PC-3 (cell line): Measurements from ENCODE around the gene TNP1. TPM values are rescaled to one million over a fixed set of nuclear protein-coding genes. Genes with fewer than 3 reads are reported as not detected.

Source experiments
- ATAC-seq: fragments of 200-7000 bp; cut with Tn5 transposase; 2 replicates; pipeline ENCODE4 v1.9.1; 2020; ENCODE audit warnings: mild to moderate bottlenecking, moderate library complexity
- BruUV-seq: library from RNA; stranded (reverse); fragments of 400-500 nt; replicated peaks from 2 replicates; lab custom pipeline; 2021; lab: Mats Ljungman, UMichigan
- CTCF ChIA-PET: fragments of 300-600 bp; sonication (Branson Sonifier 250); formaldehyde crosslinking; loops from one replicate; lab custom pipeline; 2022; ENCODE audit warnings: antibody characterized with exemption; lab: Charles Lee
- POLR2A ChIA-PET: fragments of 300-600 bp; sonication (Branson Sonifier 250); formaldehyde crosslinking; loops from one replicate; lab custom pipeline; 2022; ENCODE audit warnings: antibody characterized with exemption; ENCODE audit not compliant: unreplicated experiment; lab: Charles Lee
- DNase-seq: peaks from one replicate; pipeline ENCODE4 v3.0.0-alpha.2; 2015
- H2AFZ ChIP-seq: fragments of 300-600 bp; sonication (generic); 2 replicates; pipeline ENCODE4 v1.6.0; 2016; ENCODE audit warnings: antibody characterized with exemption, low read length
- H3F3A ChIP-seq: fragments of 300-600 bp; sonication (generic); one replicate; pipeline ENCODE4 v1.6.0; 2017; ENCODE audit warnings: antibody characterized with exemption, low read length, control low read depth, mild to moderate bottlenecking; ENCODE audit not compliant: unreplicated experiment
- H3K27ac ChIP-seq: fragments of 300-600 bp; sonication (generic); 2 replicates; pipeline ENCODE4 v1.5.1; 2016; ENCODE audit warnings: mild to moderate bottlenecking, low read length
- H3K27me3 ChIP-seq: fragments of 300-600 bp; sonication (generic); 2 replicates; pipeline ENCODE4 v1.6.1; 2016; ENCODE audit warnings: low read length, mixed read lengths
- H3K36me3 ChIP-seq: fragments of 300-600 bp; sonication (generic); 2 replicates; pipeline ENCODE4 v1.6.1; 2016; ENCODE audit warnings: low read depth, mixed run types, low read length, mixed read lengths
- H3K4me1 ChIP-seq: fragments of 300-600 bp; sonication (generic); 2 replicates; pipeline ENCODE4 v1.5.1; 2016; ENCODE audit warnings: low read length; ENCODE audit not compliant: insufficient read depth
- H3K4me2 ChIP-seq: fragments of 300-600 bp; sonication (generic); 2 replicates; pipeline ENCODE4 v1.6.0; 2016; ENCODE audit warnings: low read length
- H3K4me3 ChIP-seq: fragments of 300-600 bp; sonication (generic); 2 replicates; pipeline ENCODE4 v1.5.1; 2016; ENCODE audit warnings: mild to moderate bottlenecking, low read length, mixed read lengths
- H3K79me2 ChIP-seq: fragments of 300-600 bp; sonication (generic); 2 replicates; pipeline ENCODE4 v1.6.1; 2017; ENCODE audit warnings: low read length, mixed read lengths
- H3K9ac ChIP-seq: fragments of 300-600 bp; sonication (generic); 2 replicates; pipeline ENCODE4 v1.6.0; 2016; ENCODE audit warnings: mild to moderate bottlenecking, low read length
- H3K9me2 ChIP-seq: fragments of 300-600 bp; sonication (generic); replicated peaks from 2 replicates; pipeline ENCODE4 v1.6.1; 2016; ENCODE audit warnings: mixed run types, low read length, mixed read lengths
- H3K9me3 ChIP-seq: fragments of 300-600 bp; sonication (generic); 2 replicates; pipeline ENCODE4 v1.6.1; 2016; ENCODE audit warnings: low read length, mixed read lengths
- H4K20me1 ChIP-seq: fragments of 300-600 bp; sonication (generic); 2 replicates; pipeline ENCODE4 v1.6.1; 2016; ENCODE audit warnings: low read length, mixed read lengths
- EZH2 ChIP-seq: fragments of 300-600 bp; sonication (generic); IDR thresholded peaks from one replicate; pipeline ENCODE4 v1.6.1; 2017; ENCODE audit warnings: antibody characterized with exemption, mild to moderate bottlenecking, low read length; ENCODE audit not compliant: unreplicated experiment
- EZH2phosphoT487 ChIP-seq: fragments of 300-600 bp; sonication (generic); IDR thresholded peaks from 2 replicates; pipeline ENCODE4 v1.6.1; 2018; ENCODE audit warnings: mild to moderate bottlenecking, antibody characterized with exemption, low read length, borderline replicate concordance
- intact Hi-C: fragments of 100-400 bp; cut with micrococcal nuclease; formaldehyde crosslinking; loops from 2 replicates; pipeline ENCODE4 v1.9.0; 2023
- total RNA-seq: library from RNA; depleted of rRNA; stranded (reverse); fragments of >200 nt; gene quantifications from 2 replicates; pipeline ENCODE4 v1.2.3, GENCODE V29; 2014
- TF ChIP-seq, protein P1 (sequence below): fragments of 300-600 bp; sonication (generic); conservative IDR thresholded peaks from 2 replicates; pipeline ENCODE4 v1.5.1; 2017; ENCODE audit warnings: antibody characterized with exemption, low read depth, mild to moderate bottlenecking, low read length

The TNP1 gene
- total RNA-seq, 1 experiment from 2014 or later: not detected

GRCh38 chr2:216855605-216856004 lies 4.3 kb downstream of the TNP1 start:
- Histone ChIP-seq H3K9me3 (no peaks in the 10 kb centered on the region), H3K4me1 (no peaks in the 10 kb centered on the region), H4K20me1 (no peaks in the 10 kb centered on the region), H3K79me2 (no peaks in the 10 kb centered on the region), H3K27me3 (peaks cover 8% of the 10 kb centered on the region; the same call in 1 of the 2 replicates), H2AFZ (no peak overlapping the region), H3K4me2 (no peak overlapping the region), H3K4me3 (no peak overlapping the region), H3K9me2 (no peaks in the 10 kb centered on the region), H3K36me3 (no peaks in the 10 kb centered on the region), H3K27ac (no peak overlapping the region), H3K9ac (no peak overlapping the region), H3F3A (no peaks in the 10 kb centered on the region)
- POLR2A ChIA-PET: no interaction called here
- TF ChIP-seq EZH2 (no peak), EZH2phosphoT487 (no peak)
- TF ChIP-seq, protein P1, sequence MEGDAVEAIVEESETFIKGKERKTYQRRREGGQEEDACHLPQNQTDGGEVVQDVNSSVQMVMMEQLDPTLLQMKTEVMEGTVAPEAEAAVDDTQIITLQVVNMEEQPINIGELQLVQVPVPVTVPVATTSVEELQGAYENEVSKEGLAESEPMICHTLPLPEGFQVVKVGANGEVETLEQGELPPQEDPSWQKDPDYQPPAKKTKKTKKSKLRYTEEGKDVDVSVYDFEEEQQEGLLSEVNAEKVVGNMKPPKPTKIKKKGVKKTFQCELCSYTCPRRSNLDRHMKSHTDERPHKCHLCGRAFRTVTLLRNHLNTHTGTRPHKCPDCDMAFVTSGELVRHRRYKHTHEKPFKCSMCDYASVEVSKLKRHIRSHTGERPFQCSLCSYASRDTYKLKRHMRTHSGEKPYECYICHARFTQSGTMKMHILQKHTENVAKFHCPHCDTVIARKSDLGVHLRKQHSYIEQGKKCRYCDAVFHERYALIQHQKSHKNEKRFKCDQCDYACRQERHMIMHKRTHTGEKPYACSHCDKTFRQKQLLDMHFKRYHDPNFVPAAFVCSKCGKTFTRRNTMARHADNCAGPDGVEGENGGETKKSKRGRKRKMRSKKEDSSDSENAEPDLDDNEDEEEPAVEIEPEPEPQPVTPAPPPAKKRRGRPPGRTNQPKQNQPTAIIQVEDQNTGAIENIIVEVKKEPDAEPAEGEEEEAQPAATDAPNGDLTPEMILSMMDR: no peak
- BruUV-seq: no TSS peak
- ATAC-seq (no peak), DNase-seq (no peak)
- CTCF ChIA-PET: no interaction called here
- intact Hi-C loops: no loop called here

DNA sequence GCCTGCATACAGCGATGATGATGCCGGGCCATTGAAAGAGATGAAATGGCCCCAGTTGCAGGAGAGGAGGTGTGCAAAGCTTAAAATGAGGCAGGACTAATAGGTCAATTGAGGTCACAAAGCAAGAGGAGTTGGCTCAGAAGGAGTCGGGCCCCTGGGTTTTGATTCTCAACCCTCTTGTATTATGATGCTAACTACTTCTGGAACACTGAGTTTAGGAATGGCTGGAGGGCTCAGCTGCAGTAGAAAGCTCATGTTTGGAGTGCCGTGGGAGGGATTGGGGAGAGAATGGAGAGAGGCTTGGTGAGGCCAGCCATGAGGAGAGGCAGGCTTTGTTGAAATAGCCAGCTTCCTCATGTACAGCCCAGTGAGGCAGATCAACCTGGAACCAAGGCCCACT lies 4.8 kb downstream of the TNP1 start:
- H3K9me2 ChIP-seq: no peaks in the 10 kb centered on the region
- DNase-seq (no peak), ATAC-seq (no peak)
- no peaks in the 10 kb centered on the region for H3K36me3 ChIP-seq
- H3K4me2 ChIP-seq: no peak overlapping the region
- H3K4me3 ChIP-seq: no peak overlapping the region
- no peaks in the 10 kb centered on the region for H3K4me1 ChIP-seq
- H3K27ac ChIP-seq: no peak overlapping the region
- H4K20me1 ChIP-seq: no peaks in the 10 kb centered on the region
- TF ChIP-seq EZH2 (no peak), EZH2phosphoT487 (no peak)
- TF ChIP-seq, protein P1: no peak
- intact Hi-C loops: no loop called here
- no TSS peak for BruUV-seq
- ChIA-PET POLR2A (no interaction called here), CTCF (no interaction called here)
- no peaks in the 10 kb centered on the region for H3F3A ChIP-seq
- no peak overlapping the region for H3K9ac ChIP-seq
- H2AFZ ChIP-seq: no peak overlapping the region
- no peaks in the 10 kb centered on the region for H3K79me2 ChIP-seq
- H3K9me3 ChIP-seq: no peaks in the 10 kb centered on the region
- H3K27me3 ChIP-seq: peaks cover 8% of the 10 kb centered on the region; the same call in 1 of the 2 replicates

- H2AFZ ChIP-seq: no peak overlapping the region
- no peak overlapping the region for H3K9ac ChIP-seq
- TF ChIP-seq EZH2phosphoT487 (no peak), EZH2 (no peak)
- TF ChIP-seq, protein P1: no peak
- DNase-seq (no peak), ATAC-seq (no peak)
- intact Hi-C loops: no loop called here
- no peak overlapping the region for H3K27ac ChIP-seq
- H3K9me2 ChIP-seq: no peaks in the 10 kb centered on the region
- no TSS peak for BruUV-seq
- no peaks in the 10 kb centered on the region for H3F3A ChIP-seq
- no peaks in the 10 kb centered on the region for H3K36me3 ChIP-seq
- H3K9me3 ChIP-seq: no peaks in the 10 kb centered on the region
- no peak overlapping the region for H3K4me2 ChIP-seq
- ChIA-PET CTCF (no interaction called here), POLR2A (no interaction called here)
- no peaks in the 10 kb centered on the region for H3K79me2 ChIP-seq
- H4K20me1 ChIP-seq: no peaks in the 10 kb centered on the region
- no peak overlapping the region for H3K4me3 ChIP-seq
- peaks cover 14% of the 10 kb centered on the region; the same call in 1 of the 2 replicates for H3K27me3 ChIP-seq
- no peaks in the 10 kb centered on the region for H3K4me1 ChIP-seq
Measured at GRCh38 chr2:216851486-216852090, 8.3 kb downstream of the TNP1 start.
